Skeletal muscle satellite cell (primary cell): ENCODE data around the gene FAM169A. TPM values are rescaled to one million over a fixed set of nuclear protein-coding genes. Genes with fewer than 3 reads are reported as not detected.
"Not testable (repeated sequence)": the region's sequence is repeated elsewhere in the genome, so short reads cannot be mapped to it uniquely, and the experiment has no call there.

Source experiments
- H3K27me3 ChIP-seq: 2 replicates; pipeline ENCODE4 v1.7.0; 2013; ENCODE audit warnings: low read length; ENCODE audit not compliant: control insufficient read depth, insufficient read depth
- H3K36me3 ChIP-seq: 2 replicates; pipeline ENCODE4 v1.7.0; 2013; ENCODE audit warnings: mild to moderate bottlenecking, control low read depth, low read length; ENCODE audit not compliant: insufficient read depth
- H3K4me1 ChIP-seq: 2 replicates; pipeline ENCODE4 v1.7.0; 2013; ENCODE audit warnings: low read length; ENCODE audit not compliant: control insufficient read depth, insufficient read depth
- H3K4me2 ChIP-seq: 2 replicates; pipeline ENCODE4 v1.7.0; 2013; ENCODE audit warnings: mild to moderate bottlenecking, low read length
- H3K4me3 ChIP-seq: 2 replicates; pipeline ENCODE4 v1.7.0; 2013; ENCODE audit warnings: low read length
- H3K9ac ChIP-seq: 2 replicates; pipeline ENCODE4 v1.7.0; 2013; ENCODE audit warnings: mild to moderate bottlenecking, low read depth, low read length, moderate library complexity
- H3K9me3 ChIP-seq: replicated peaks from 2 replicates; pipeline ENCODE4 v1.7.0; 2013; ENCODE audit warnings: mild to moderate bottlenecking, control low read depth, low read length
- total RNA-seq: library from RNA; depleted of rRNA; stranded (reverse); fragments of >200 nt; gene quantifications from 2 replicates; pipeline ENCODE4 v1.2.3, GENCODE V29; 2012; rRNA removed

The FAM169A gene
- total RNA-seq: 0.44 and 1.5 TPM in 2 replicates

GRCh38 chr5:74865804-74866595, at the start of gene FAM169A:
Gene FAM169A, minus strand, starts transcription at chr5:74866387. Its CDS starts 24,711 bp downstream, at chr5:74841676.
- Histone ChIP-seq H3K36me3 (no peaks in the 10 kb centered on the region), H3K4me3 (peak within 1 kb of the TSS; percentile 80), H3K4me2 (peak within 1 kb of the TSS; percentile 95), H3K9ac (peak within 1 kb of the TSS; percentile 84), H3K27me3 (peaks cover 18% of the 10 kb centered on the region), H3K4me1 (no peaks in the 10 kb centered on the region), H3K9me3 (no peaks in the 10 kb centered on the region)

DNA sequence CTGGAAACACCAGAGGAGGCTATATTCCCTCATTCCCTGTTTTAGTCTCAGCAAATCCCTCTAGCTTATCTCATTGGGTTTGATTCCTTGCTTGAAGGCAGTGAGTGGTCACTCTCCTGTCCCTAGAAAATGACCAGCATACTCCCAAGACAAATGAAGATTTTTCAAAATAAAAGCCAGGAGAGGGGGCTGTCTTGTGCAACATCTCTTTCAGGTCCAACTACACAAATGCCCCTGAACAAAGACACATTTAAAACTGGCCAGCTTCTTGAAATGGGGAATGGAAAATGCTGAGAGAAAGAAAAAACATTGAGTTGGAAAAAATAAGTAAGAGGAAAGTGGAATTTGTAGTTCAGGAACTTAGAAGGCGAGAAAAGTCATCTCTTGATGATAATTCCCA, 49.3 kb upstream of the FAM169A start:
- Histone ChIP-seq H3K9me3 (peaks cover 7% of the 10 kb centered on the region), H3K4me2 (no peak overlapping the region), H3K27me3 (no peaks in the 10 kb centered on the region), H3K9ac (no peak overlapping the region), H3K36me3 (no peaks in the 10 kb centered on the region), H3K4me3 (no peak overlapping the region), H3K4me1 (peaks cover 10% of the 10 kb centered on the region)

GRCh38 chr5:74911421-74911820, 45.2 kb upstream of the FAM169A start:
- not testable (repeated sequence) for H3K9me3 ChIP-seq, H3K27me3 ChIP-seq

GRCh38 chr5:74909888-74910287, 43.7 kb upstream of the FAM169A start:
- H3K9me3 ChIP-seq, H3K27me3 ChIP-seq, H3K9ac ChIP-seq, H3K36me3 ChIP-seq, H3K4me1 ChIP-seq, H3K4me2 ChIP-seq, H3K4me3 ChIP-seq: not testable (repeated sequence)

More at GRCh38 chr5:74911421-74911820, 45.2 kb upstream of the FAM169A start:
- H3K4me2 ChIP-seq, H3K4me1 ChIP-seq, H3K4me3 ChIP-seq, H3K9ac ChIP-seq, H3K36me3 ChIP-seq: not testable (repeated sequence)

DNA sequence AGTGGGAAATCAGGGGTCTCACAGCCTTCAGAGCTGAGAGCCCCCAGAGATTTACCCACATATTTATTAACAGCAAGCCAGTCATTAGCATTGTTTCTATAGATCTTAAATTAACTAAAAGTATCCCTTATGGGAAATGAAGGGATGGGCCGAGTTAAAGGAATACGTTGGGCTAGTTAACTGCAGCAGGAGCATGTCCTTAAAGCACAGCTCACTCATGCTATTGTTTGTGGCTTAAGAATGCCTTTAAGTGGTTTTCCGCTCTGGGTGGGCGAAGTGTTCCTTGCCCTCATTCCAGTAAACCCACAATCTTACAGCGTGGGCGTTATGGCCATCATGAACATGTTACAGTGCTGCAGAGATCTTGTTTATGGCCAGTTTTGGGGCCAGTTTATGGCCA, 42.0 kb upstream of the FAM169A start:
- not testable (repeated sequence) for H3K9me3 ChIP-seq, H3K27me3 ChIP-seq, H3K4me2 ChIP-seq, H3K9ac ChIP-seq, H3K36me3 ChIP-seq, H3K4me1 ChIP-seq, H3K4me3 ChIP-seq

- H3K9me3 ChIP-seq, H3K9ac ChIP-seq, H3K27me3 ChIP-seq, H3K4me1 ChIP-seq, H3K4me3 ChIP-seq, H3K4me2 ChIP-seq, H3K36me3 ChIP-seq: not testable (repeated sequence)
Measured at GRCh38 chr5:74904713-74905112, 38.5 kb upstream of the FAM169A start.

DNA sequence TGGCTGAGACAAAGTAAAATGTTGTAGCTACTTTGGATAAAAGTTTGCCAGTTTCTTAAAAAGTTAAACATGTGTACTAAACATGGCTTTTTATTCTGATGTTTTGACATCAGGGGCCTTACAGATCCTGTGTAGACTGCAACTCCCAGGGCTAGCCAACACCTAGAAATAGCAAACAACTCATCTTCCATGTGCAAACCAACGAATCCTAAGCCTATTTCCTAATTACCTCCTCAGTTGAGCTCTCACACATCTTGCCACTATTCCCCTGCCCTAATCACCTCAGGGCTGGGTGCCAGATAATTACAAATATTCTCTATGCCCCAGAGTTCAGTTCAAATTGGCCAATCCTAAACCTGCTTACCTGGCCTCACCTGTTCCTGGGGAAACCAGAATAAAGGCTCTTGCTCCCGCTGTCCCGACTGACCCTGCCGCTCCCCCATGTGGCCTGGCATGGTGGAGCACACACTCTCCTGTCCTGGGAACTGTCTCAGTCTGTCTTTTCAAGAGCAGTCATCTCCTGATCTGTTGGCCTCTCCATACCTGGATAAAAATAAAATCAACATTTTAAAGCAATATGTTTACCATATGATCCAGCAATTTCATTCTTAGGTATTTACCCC, 37.1 kb upstream of the FAM169A start:
- Histone ChIP-seq H3K27me3 (no peaks in the 10 kb centered on the region), H3K4me3 (no peak overlapping the region), H3K9me3 (no peaks in the 10 kb centered on the region), H3K4me1 (no peaks in the 10 kb centered on the region), H3K4me2 (no peak overlapping the region), H3K9ac (no peak overlapping the region), H3K36me3 (no peaks in the 10 kb centered on the region)

DNA sequence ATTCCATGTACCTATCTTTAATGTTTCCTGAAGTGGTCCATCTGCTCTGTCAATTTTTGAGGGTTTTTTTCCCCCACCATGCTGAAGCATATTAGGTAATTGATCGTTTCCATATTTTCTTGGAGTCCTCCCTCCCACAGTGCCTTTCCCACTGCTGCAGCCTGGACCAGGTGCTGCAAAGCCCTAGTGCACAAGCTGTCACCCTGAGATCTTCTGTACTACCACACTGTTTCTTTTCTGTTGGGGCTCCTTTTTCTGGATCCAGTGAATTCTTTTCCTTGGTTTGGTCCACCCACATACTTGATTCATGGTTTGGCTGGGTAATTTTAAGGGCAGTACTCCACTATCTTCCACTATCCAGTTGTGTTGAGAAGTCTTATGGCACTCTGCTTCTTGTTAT, 30.9 kb upstream of the FAM169A start:
- H3K4me1 ChIP-seq: no peaks in the 10 kb centered on the region
- H3K9me3 ChIP-seq: no peaks in the 10 kb centered on the region
- no peak overlapping the region for H3K9ac ChIP-seq
- no peaks in the 10 kb centered on the region for H3K27me3 ChIP-seq
- no peaks in the 10 kb centered on the region for H3K36me3 ChIP-seq
- H3K4me3 ChIP-seq: no peak overlapping the region
- H3K4me2 ChIP-seq: no peak overlapping the region

GRCh38 chr5:74895906-74896305, 29.7 kb upstream of the FAM169A start:
- no peaks in the 10 kb centered on the region for H3K4me1 ChIP-seq
- H3K4me3 ChIP-seq: no peak overlapping the region
- H3K9ac ChIP-seq: no peak overlapping the region
- no peaks in the 10 kb centered on the region for H3K27me3 ChIP-seq
- H3K4me2 ChIP-seq: no peak overlapping the region
- H3K36me3 ChIP-seq: no peaks in the 10 kb centered on the region
- H3K9me3 ChIP-seq: no peaks in the 10 kb centered on the region

DNA sequence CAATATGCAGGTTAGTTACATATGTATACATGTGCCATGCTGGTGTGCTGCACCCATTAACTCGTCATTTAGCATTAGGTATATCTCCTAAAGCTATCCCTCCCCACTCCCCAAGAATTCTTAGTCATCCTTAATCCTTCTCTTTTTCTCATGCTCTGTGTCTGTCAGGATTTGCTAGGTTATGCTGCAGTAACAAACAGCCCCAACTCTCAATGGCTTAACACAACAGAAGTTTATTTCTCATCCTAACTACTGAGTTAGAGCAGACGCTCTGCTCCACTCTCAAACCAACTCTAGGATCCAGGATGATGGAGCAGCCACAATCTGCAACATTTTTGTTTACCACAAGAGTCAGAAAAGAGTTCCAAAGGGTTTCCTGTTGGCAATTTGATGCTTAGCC, 28.2 kb upstream of the FAM169A start:
- Histone ChIP-seq H3K36me3 (no peaks in the 10 kb centered on the region), H3K27me3 (no peaks in the 10 kb centered on the region), H3K9ac (no peak overlapping the region), H3K4me2 (no peak overlapping the region), H3K4me1 (no peaks in the 10 kb centered on the region), H3K9me3 (no peaks in the 10 kb centered on the region), H3K4me3 (no peak overlapping the region)

- H3K4me3 ChIP-seq: no peak overlapping the region
- H3K9ac ChIP-seq: no peak overlapping the region
- no peaks in the 10 kb centered on the region for H3K27me3 ChIP-seq
- no peaks in the 10 kb centered on the region for H3K36me3 ChIP-seq
- no peaks in the 10 kb centered on the region for H3K4me1 ChIP-seq
- H3K9me3 ChIP-seq: no peaks in the 10 kb centered on the region
- H3K4me2 ChIP-seq: no peak overlapping the region
Measured at GRCh38 chr5:74892921-74893320, 26.7 kb upstream of the FAM169A start.
